ENCODE measurements around the gene FAM53B. TPM values are rescaled to one million over a fixed set of nuclear protein-coding genes. Genes with fewer than 3 reads are reported as not detected.

The FAM53B gene
- polyA plus RNA-seq, 3 donors, result 7.1 to 12.8 (median 9.8) TPM

DNA sequence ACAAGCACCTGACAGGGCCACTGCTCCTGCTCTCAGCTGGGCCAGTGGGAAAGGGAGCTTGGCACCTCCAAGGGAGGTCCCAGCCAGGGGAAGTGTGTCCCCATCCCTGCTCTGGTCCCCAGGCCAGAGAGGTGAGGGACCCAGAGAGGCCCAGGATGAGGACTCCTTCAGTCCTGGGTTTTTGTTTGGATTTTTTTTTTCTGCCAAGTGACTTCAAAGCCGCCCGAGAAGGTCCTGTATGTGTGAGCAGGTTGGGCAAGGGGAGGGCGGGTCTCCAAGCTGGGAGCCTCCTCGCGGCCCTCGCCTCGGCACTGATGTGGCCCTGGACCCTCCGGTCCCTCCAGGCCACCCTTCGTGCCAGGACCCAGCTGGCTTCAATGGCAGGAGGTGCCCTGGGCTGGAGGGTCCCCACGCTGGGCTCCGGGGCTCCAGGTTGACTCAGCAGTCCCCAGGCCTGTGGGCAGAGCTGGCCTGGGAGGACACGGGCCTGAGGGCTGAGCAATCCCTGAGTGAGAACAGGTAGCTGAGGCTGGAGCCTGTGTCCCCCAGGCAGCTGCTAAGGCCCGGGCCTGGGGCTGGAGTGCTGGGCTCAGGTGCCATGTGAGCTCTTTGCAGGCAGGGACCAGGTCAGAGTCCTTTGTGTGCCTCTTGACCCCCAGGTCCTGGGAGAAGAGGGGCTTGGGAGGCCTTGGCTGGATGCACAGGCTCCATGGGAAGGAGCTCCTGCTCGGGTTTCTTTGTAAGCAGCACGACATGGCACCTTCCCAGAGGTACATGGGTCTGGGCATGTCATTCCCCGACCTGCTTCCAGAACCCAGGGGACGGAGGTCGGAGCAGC is 140.6 kb downstream of the FAM53B start:
- no peak overlapping the region for H3K27ac ChIP-seq (ENCODE audit: low read depth, low read length)
- WGBS, 3 donors, result 89 to 92% (median 92%) methylated on average over 17 to 18 of the region's 18 CpGs

DNA sequence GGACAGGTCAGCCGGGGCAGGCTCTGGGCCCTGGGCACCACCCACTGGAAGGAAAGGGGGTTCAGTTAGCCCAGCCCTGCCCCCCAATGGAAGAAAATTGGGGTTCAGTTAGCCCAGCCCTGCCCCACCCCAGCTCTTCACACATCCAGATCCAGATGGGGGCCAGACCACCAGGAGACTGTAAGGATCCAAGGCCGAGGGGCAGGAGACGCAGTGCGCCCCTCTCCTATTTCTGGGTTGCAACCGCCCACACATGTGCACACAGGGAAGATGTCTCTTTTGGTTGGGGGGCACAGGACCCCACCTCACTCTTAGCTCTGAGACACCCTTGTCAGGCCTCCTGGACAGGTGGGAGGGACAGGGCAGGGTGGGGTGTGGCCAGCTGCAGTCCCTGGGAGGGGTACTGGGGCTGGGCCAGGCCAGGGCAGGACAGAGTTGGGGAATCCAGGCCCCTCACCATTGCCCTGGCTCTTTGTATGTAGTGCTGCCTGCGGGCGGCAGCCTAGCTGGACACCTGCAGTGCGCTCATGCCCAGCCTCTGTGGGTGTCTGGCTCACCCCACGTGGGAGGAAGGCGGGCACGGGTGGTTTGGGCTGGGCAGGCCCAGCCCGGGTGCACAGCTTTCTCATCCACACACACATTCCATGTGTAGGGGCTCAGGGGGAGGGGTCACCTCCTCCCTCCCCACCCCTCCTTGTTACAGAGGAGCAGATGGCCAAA is 141.4 kb downstream of the FAM53B start:
- H3K27ac ChIP-seq (ENCODE audit: low read depth, low read length), result no peak overlapping the region
- WGBS, 3 donors, result 90 to 92% (median 91%) methylated on average over 12 of the region's 12 CpGs

DNA sequence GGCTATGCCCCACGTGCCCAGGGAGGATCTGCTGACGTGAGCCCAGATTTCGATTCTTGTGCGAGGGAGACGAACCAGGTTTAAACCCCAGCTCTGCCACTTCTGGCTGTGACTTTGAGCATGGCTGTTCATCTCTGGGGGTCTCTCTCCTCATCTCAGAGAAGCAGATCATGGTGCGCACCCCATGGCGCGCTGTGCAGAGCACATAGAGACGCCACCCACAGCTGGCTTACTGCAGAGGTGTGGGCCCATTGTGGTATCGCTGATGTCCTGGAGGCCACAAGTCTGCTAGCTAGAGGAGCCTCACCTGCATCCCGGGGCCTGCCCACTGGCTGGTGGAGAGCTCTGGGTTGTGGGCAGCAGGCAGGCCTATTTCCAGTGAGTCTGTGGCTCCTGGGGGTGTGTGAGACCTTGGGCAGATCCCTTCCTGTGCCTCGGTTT is 142.0 kb downstream of the FAM53B start:
- 82 to 94% (median 87%) methylated on average over 11 to 12 of the region's 12 CpGs for WGBS, 3 donors
- no peak overlapping the region for H3K27ac ChIP-seq (ENCODE audit: low read depth, low read length)

DNA sequence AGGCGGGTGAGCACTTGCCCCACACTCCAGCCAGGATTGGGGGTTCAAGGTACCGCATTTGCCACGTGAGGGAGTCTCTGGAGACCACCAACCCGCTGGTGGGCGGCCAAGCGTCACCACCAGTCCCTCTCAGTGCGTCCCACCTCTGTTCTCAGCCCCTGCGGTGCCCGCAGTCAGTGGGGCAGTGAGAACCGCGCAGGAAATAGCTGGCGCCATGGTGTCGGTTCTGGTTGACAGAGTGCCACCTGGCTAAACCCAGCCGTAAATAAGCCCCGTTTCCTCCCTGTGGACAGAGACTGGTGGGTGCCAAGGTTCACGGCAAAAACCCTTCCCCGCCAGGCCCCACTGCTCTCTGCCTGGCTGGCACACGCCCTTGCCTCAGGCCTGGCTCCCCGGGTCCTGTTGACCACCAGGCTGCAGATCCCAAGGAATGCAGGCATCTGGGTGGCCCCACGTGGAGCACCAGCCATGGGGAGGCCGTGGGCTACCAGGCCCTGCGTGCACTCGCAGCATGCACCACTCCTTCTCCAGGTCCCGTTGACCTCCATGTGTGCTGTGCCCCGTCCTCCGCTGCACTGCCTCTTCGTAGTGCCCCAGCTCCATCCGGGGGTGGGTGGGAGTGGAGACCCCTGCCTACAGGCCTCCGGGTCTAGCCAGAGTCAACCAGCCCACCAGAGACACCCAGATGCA is 142.6 kb downstream of the FAM53B start:
- WGBS, 3 donors, result 88 to 96% (median 91%) methylated on average over 29 of the region's 29 CpGs
- H3K27ac ChIP-seq (ENCODE audit: low read depth, low read length), result no peak overlapping the region

DNA sequence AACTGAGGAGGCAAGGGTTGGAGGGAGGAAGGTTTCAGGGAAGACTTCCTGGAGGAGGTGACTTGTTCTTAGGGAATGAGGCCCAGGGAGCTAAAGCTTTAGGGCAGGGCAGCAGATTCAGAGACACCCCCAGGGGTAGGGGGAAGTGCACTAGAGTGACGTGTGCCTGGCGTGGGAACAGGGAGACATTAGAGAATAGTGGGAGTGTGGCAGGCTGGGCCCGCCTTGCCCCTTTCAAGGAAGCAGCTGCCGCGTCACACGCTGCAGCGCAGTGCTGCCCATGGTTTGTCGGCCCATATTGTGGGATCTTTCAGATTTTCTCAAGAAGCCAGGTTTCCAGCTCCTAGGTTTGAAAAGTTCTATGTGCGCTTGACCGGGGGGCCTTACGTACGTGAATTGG is 143.2 kb downstream of the FAM53B start:
- WGBS, 3 donors, result 93 to 96% (median 96%) methylated on average over 12 of the region's 12 CpGs
- no peak overlapping the region for H3K27ac ChIP-seq (ENCODE audit: low read depth, low read length)

DNA sequence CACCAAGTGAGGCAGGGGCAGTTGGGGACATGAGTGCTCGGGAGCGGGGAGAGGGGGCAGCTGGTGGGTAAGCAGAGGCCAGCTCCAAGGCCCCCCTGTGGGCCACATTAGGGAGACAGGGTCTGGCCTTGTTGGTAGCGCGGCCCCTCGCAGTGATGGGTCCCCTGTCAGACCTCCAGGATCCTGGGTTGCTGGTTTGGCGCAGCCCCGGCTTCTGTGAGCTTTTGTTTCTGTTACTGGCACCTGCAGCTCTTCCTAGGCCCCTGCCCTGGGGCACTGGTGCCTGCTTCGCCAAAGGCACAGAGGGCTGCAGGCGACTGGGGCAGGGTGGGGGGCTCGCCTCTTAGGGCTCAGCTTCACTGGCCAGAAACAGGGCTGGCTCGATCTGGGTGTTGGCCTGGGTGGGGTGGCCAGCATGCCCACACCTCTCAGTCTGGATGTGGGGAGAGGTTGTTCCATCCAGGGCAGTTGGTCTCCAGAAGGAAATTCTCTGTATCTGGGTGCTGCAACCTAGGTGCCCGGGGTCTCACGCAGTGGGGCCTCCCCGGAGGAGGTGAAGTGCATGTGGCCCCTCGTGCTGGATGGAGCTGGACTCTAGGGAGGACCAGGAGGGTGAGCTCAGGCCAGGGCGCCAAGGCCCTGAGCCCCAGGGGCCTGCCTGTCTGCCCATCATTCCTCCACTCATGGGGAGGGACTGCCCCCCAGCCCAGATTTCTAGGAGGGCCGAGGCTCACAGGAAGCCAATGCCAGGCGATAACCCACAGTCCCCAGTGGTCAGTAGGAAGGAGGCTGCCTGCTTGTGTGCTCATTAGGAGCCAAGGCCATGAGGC is 143.9 kb downstream of the FAM53B start:
- 89 to 93% (median 90%) methylated on average over 17 to 18 of the region's 18 CpGs for WGBS, 3 donors

DNA sequence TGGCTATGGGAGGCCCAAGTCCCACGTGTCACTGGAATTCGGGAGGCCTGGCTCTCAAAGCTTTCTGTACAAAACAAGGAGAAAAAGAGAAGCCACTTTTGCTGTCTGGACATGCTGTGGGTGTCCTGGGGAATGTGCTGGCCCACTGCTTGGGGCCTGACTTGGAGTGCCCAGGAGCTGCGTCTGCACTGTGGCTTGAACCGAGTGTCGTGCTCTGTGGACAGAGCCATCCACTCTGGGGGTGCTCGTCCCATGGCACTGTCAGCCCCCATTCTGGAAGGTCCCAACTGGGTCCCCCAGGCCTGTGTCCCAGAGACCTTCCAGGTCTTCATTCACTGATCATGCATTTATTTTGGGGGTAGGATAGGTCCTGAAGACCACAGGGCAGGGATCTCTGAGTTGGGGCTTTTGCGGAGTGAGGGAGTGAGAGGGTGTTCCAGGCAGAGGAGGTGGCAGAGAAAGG is 144.6 kb downstream of the FAM53B start:
- no peak overlapping the region for H3K27ac ChIP-seq (ENCODE audit: low read depth, low read length)
- 91 to 96% (median 94%) methylated on average over 7 of the region's 7 CpGs for WGBS, 3 donors

More for the DNA sequence above, 143.9 kb downstream of the FAM53B start:
- no peak overlapping the region for H3K27ac ChIP-seq (ENCODE audit: low read depth, low read length)

DNA sequence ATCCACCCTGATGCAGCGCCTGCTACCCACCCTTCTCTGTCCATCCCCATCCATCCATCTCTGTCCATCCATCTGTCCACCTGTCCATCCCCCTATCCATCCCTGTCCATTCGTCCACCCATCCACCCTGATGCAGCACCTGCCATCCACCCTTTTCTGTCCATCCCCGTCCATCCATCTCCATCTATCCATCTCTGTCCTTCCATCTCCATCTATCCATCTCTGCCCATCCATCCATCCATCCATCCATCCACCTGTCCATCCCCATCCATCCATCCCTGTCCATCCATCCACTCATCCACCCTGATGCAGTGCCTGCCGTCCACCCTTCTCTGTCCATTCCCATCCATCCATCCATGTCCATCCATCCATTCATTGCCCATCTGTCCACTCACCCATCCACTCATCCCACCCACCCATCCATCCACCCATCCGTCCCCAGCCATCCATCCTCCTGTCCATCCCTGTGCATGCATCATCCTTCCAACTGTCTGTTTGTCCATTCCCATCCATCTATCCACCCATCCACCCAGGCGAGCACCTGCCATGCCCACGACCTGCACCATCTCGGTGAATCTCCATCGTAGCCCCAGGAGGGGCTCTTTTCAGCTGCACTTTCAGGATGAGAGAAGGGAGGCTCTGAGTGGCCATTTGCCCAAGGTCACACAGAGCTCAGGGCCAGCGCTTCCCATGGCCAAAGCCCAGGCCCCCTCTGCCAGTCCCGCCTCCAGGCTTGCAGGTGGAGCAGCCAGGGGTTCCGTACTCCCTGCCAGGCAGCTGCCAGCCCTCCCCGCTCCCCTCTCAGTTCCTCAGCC is 145.2 kb downstream of the FAM53B start:
- 96 to 99% (median 96%) methylated on average over 12 to 13 of the region's 13 CpGs for WGBS, 3 donors
- H3K27ac ChIP-seq (ENCODE audit: low read depth, low read length), result no peak overlapping the region

DNA sequence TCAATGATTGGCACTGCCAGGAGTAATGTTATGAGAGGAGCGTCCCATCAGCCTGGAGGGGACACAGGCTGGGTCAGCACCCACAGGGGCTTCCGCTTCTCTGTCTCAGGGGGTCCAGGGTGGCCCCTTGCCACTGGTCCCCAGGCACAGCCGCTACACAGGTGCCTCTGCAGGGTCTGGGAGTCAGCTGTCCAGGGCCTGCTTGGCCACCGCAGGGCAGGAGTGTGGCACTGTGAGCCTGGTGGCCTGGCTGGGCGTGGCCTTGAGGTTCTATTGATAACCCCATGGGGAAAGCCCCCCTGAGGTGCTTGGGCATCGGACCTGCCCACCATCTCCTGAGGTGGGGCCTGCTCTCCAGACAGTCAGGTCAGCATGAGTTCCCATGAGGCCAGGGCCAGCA is 146.0 kb downstream of the FAM53B start:
- H3K27ac ChIP-seq (ENCODE audit: low read depth, low read length), result no peak overlapping the region
- WGBS, 3 donors, result 69 to 100% (median 96%) methylated on average over 6 of the region's 6 CpGs

DNA sequence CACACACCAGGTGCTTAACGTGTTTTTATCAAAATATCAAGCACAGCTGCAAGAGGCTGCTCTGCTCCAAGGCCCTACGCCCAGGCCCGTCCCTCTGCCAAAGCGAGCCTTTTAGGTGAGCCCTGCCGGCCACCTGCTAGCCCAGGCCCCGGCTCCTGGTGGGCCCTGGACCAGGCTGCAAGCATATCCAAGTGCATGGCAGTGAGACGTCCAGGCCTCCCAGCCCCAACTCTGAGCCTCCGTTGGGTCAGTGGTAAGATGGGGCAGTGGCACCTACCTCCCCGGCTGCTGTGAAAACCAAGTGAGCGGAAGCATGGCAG is 146.4 kb downstream of the FAM53B start:
- 92 to 93% (median 93%) methylated on average over 10 of the region's 10 CpGs for WGBS, 3 donors
- no peak overlapping the region for H3K27ac ChIP-seq (ENCODE audit: low read depth, low read length)

DNA sequence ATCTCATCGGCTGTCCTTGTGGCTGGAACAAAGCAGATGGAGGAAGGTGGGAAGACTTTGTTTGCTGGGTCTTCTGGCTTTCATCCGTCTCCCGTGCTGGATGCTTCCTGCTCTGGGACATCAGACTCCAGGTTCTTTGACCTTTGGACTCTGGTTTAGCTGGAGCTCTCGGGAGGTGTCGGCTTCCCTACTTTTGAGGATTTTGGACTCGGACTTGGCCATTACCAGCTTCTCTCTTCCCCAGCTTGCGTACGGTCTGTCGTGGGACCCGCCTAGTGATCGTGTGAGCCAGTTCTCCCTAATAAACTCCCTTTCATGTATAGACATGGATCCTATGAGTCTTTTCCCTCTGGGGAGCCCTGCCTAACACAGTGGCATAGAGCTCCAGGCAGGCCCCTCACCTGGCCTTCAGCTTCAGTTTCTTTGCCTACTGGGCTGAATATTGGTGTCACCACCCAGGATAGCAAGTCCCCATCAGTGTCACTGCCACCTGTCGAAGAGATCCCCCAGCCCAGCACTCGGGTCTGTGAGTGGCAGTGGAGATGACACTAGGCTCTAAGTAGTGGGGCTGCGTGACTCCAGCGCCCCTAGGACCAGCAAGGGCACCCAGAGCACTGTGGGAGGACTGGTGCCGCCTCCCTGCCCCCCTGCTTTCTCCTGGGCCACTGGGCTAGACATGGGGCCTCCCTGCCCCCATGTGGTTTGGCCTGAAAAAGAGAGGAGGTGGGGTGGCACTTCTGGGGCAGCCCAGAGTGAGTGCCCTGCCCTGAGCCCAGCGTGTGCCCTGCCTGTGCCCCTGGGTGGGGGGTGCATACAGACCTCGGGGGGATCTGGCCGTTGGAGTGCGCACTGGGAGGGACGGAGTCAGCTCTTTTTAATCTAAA is 147.0 kb downstream of the FAM53B start:
- H3K27ac ChIP-seq (ENCODE audit: low read depth, low read length), result no peak overlapping the region
- WGBS, 3 donors, result 67 to 87% (median 85%) methylated on average over 20 to 21 of the region's 21 CpGs

DNA sequence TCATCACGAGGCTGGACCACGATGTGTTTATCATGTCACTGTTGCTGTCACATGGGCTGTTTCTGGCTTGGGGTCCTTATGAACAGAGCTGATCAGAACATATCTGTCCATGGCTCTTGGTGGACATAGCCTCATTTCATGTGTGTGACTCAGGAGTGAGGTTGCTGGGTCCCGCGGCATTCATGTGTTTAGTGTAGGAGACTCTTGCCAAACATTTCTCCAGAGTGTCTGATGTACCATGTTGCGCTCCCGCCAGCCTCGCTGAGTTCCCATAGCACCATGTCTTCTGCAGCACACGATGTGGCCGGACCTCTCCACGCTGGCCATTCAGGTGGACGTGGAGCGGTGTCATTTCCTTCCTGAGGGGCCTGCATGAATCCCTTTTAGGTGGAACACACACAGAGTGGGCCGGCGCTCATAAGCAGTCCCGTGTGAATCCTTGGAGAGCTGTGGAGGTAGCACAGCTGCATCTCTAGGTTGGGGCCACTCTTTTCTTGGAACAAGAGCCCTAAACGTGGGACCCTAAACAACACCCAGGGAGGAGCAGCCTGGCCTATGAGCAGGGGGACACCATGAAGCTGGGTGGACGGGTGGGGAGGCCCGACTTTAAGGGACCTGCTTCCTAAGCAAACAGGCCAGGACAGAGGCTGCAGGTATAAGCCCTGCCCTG is 147.9 kb downstream of the FAM53B start:
- H3K27ac ChIP-seq (ENCODE audit: low read depth, low read length), result no peak overlapping the region
- 81 to 90% (median 82%) methylated on average over 18 of the region's 18 CpGs for WGBS, 3 donors

DNA sequence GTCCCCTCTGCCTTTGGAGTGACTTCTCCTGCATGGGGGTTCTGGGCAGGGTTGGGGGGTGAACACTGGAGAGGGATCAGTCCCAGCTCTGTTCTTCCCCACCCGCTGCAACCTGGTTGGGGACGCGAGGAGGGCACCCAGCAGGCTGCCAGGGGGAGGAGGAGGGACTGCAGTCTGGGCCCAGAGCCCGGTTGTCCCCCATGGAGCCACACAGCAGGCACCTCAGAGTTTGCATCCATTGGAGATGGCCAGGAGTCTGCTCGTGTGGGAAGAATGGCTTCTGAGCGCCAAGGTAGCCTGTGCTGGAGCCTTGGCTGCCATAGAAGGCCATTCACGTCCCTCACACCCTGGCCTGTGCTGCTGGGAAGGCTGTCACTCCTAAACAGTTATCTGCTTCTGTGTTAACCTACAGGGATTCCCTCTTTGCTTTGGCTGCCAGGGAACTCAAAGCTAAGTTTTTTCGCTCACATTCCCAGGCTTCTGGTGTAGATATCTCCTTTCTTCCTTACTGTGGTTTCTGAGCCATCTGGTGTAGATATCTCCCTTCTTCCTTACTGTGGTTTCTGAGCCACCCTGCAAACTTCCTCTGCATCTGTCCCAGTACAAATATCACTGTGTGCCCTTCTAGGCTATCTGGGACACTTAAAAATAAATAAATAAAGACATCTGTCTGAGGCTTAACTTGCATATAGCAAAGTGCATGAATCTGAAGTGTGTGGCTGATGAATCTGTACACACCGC is 148.9 kb downstream of the FAM53B start:
- 92 to 96% (median 93%) methylated on average over 8 to 9 of the region's 9 CpGs for WGBS, 3 donors
- H3K27ac ChIP-seq (ENCODE audit: low read depth, low read length), result no peak overlapping the region

DNA sequence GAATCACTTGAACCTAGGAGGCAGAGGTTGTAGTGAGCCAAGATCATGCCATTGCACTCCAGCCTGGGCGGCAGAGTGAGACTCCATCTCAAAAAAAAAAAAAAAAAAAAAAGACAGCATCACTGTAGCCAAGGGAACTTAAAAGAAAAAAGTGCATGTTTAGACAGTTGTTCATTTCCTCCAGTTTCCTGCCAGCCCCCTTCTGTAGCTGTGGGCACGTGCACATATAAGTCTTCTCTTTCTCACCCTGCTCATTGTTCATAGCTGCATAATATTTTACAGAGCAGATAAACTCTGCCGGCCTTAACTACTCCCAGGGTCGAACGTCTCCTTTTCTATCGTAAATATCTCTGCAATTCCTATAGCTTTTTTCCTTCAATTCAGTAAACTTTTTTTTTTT is 149.9 kb downstream of the FAM53B start:
- WGBS, 3 donors, result 86 to 96% (median 88%) methylated on average over 6 of the region's 6 CpGs
- no peak overlapping the region for H3K27ac ChIP-seq (ENCODE audit: low read depth, low read length)

DNA sequence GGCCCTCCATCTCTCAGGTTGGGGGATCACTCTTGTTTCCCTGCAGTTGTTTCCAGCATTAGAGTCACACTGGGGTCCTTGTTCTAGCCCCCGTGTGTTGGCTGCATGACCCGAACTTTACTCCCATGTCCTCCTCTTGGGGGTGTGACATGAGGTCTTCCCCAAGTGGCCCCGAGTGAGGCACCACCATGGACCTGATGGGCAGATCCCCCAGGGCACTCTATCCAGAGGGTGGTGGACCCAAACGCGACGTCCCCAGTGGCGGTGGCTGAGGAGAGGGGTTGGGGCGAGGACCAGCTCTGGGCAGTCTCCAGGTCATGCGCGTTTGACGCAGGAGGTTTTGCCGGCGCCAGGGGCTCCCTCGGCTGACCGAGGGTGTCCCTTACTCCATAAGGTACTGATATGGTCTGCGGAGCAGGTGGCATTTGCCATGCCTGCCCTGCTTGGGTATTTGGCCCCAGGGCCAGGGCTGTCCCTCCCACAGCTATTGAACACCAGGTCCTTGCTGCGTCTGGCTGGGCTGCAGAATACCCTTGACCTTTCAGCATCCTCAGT is 150.7 kb downstream of the FAM53B start:
- H3K27ac ChIP-seq (ENCODE audit: low read depth, low read length), result no peak overlapping the region

More for the DNA sequence above, 150.7 kb downstream of the FAM53B start:
- WGBS, 3 donors, result 91 to 96% (median 94%) methylated on average over 17 of the region's 17 CpGs

Measured in adipose tissue (tissue), 3 donors.